ENCODE measurements around the gene TNNT1.
A peak's percentile ranks its signal among the peaks of the same experiment; 100 is the strongest.
"Not testable (repeated sequence)": the region's sequence is repeated elsewhere in the genome, so short reads cannot be mapped to it uniquely, and the experiment has no call there.

TNNT1 gene

DNA sequence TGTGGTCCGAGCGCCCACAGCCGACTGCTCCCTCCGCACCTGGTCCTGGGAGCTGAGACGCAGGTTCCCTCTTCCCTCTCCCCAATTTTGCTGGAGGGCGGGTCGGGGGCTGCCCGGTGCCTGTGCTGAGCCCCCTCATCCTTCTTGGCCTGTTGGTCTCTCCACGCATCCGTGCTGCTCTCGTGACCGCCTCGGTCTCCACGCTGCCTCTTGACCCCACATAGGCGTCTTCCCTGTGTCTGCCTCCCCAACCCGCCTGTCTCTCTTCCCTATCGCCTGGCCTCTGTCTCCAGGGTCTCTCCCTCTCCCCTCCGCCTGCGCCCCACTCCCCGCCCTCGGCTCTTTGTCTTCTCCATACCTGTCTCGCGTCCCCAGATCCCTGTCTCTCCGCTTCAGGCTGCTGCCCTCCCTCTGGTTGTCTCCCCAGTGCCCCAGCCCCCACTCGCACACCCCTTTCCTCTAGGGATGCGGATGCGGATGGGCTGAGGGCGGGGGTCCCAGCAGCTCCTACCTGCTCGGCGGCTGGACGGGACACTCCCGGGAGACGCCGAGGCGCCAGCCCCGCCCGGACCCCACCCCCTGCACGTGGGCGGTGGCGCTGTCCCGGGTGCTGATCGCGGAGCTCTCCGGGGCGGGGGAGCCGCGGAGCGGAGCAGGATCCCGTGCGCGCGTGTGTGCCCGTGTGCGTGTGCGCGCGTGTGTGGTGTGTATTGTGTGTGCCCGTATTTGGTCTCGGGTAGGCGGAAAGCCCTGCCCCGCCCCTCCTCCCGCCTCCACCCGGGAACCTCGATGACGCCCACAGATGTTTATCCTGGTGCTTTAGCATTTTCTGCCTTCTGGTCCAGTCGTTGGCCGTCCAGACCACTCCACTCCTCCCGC lies 30.8 kb upstream of the TNNT1 start, which contains the start of gene SYT5:
SYT5 (minus strand) TSS at position 684 of the 879 bp plus-strand sequence. CDS start 1,248 bp downstream, outside the sequence.
- H3K4me2 ChIP-seq: peak within 1 kb of the TSS; percentile 98
- no peaks in the 10 kb centered on the region for H3K36me3 ChIP-seq
- peaks cover 24% of the 10 kb centered on the region for H4K20me1 ChIP-seq
- H3K4me1 ChIP-seq: peaks cover 31% of the 10 kb centered on the region
- no peak within 1 kb of the TSS for H3K9ac ChIP-seq
- no peak for TF ChIP-seq Cebpa-rat (IDR thresholded peaks at IDR 0.05)
- peak within 1 kb of the TSS; percentile 64 for H3K4me3 ChIP-seq
- H3K9me3 ChIP-seq: peaks cover 5% of the 10 kb centered on the region; the same call in 1 of the 2 replicates
- H3K27me3 ChIP-seq: peaks cover 27% of the 10 kb centered on the region
- H3K27ac ChIP-seq: 0 out of 2 replicates have a peak within 1 kb of the TSS, but pooled peaks have one; percentile 69

DNA sequence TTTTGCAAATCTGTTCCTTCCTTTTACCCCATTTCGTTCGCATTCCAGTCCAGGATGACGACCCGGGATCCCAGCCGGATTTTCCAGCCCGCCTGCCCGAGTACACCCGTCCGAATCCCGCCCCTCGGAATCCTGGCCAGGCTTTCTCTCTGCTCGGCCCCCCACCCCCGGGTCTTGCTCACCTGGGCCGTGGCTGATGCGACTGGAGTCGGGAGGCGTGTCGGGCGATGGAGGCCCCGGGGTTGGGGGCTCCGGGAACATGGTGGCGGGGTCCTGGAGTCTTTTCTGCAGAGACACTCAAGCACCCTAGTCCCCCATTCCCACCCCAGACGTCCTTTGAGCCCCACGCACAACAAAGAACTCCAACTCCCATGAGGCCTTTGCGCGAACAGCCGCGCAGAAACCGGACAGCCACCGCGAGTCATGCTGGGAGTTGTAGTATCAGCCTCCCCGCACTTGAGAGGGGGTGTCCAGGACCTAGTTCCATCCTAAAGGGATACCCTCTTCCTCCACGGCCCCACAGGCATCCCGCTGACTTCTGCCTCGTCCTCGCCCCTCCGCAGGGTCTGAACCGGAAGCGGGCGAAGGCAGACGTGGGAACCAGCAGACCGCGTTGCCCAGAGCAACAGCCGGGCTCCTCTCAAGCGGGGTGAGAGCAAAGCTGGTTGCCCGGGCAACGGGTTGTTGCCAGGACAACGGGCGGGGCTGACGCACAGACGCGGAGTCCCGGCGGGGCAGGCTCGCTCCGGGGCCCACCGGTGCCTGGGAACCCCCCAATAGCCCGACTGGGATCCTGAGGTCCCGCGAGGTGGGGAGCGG lies 30.0 kb upstream of the TNNT1 start:
- Histone ChIP-seq H3K27me3 (peaks cover 30% of the 10 kb centered on the region), H4K20me1 (peaks cover 24% of the 10 kb centered on the region), H3K27ac (peak overlapping the region; percentile 69; the same call in 1 of the 2 replicates), H3K9me3 (peaks cover 5% of the 10 kb centered on the region; the same call in 1 of the 2 replicates), H3K4me2 (peak overlapping the region; percentile 98), H3K4me1 (peaks cover 38% of the 10 kb centered on the region), H3K4me3 (peak overlapping the region; percentile 64), H3K9ac (no peak overlapping the region; the same call in 1 of the 2 replicates), H3K36me3 (no peaks in the 10 kb centered on the region)
- no peak for TF ChIP-seq Cebpa-rat (IDR thresholded peaks at IDR 0.05)

DNA sequence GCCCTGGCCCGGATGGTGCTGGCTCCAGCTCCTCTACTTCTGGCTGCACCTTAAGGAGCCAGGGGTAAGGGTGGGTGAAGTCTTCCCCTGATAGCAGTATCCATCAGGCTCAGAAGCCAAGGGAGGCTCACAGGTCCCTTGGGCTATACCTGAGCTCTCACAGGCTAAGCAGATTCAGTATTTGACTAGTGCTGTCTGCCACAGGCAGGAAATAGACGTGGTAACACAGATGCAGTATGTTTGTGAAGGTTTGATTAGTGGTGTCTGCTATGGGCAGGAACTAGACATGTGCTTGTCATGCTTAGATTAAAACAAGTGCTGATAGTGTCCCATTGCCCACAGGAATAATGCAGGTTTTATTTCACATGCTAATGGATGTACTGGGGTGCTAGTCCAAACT lies 27.1 kb upstream of the TNNT1 start:
- H3K36me3 ChIP-seq: no peaks in the 10 kb centered on the region
- H3K9me3 ChIP-seq: peaks cover 5% of the 10 kb centered on the region; the same call in 1 of the 2 replicates
- H3K9ac ChIP-seq: no peak overlapping the region
- no peak overlapping the region for H3K4me3 ChIP-seq
- peaks cover 41% of the 10 kb centered on the region for H3K27me3 ChIP-seq
- TF ChIP-seq Cebpa-rat (IDR thresholded peaks at IDR 0.05): no peak
- peaks cover 51% of the 10 kb centered on the region for H3K4me1 ChIP-seq
- no peak overlapping the region for H3K27ac ChIP-seq
- H4K20me1 ChIP-seq: peaks cover 18% of the 10 kb centered on the region
- no peak overlapping the region; the same call in 1 of the 2 replicates for H3K4me2 ChIP-seq

DNA sequence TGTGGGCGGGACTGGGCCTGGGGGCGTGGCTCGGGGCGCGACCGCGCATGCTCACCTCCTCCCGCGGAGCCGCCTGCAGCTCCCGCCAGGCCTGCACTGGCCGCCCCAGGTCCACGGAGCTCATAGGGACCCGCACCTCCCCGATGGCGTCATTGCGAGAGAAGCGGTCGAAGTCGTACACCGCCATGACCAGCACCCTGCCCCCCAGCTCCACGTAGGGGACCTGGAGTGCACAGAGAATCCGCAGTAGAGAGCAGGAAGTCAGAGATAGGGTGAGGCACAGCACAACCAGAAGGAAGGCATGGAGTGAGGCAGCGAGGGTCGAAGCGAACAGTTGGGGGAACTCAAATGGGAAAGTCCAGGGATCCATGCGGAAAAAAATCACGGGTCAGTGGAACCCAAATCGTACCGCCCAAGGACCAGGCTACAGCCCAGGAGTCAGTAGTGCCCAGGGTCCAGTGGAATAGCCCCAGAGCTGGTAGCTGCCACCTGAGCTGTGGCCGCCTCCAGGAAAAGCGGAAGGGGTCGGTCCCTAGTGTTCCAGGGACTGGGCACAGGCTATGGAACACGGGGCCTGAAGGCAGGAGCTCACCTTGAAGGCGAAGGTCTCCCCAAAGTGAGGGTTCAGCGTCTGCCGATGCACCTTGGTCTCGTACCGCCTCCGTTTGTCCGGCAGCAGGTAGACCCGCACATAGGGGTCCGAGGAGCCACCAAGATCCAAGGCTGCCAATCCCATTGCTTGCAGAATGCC lies 26.3 kb upstream of the TNNT1 start:
- Histone ChIP-seq H3K4me3 (no peak overlapping the region), H3K27me3 (peaks cover 41% of the 10 kb centered on the region), H3K9ac (no peak overlapping the region), H3K4me2 (no peak overlapping the region), H3K27ac (no peak overlapping the region), H3K4me1 (peaks cover 51% of the 10 kb centered on the region), H3K9me3 (peaks cover 5% of the 10 kb centered on the region; the same call in 1 of the 2 replicates), H4K20me1 (peaks cover 14% of the 10 kb centered on the region), H3K36me3 (no peaks in the 10 kb centered on the region)
- no peak for TF ChIP-seq Cebpa-rat (IDR thresholded peaks at IDR 0.05)

DNA sequence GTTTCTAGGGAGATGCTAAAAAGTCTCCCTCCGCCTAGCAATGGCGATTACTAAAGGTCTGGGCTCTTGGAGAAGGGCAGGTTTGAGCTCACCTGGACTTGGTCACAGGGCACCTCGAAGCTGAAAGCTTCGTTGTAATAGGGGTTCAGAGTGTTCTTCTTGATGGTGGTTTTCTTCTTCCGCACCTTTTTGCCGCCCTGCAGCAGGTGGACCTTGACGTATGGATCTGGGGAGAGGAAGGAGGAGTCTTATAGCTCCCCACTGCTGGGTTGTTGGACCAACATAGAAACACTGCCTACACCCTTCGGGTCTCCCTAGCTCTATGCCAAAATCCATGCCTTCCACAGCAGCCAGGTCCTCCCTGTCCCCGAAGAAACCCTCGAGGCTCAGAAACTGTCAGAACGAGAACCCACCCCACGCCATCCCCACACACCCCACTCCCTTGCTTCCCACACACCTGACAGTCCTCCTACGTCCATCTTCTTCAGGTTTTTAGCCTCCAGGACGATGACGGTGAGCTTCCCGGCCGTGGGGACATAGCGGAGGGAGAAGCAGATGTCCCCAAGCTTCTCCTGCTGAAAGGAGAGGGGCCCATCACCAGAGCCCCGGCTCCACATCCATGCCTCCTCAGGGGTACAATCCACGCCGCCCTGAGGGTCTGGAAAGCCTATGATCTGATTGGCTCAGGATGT lies 25.6 kb upstream of the TNNT1 start:
- Histone ChIP-seq H3K9me3 (peaks cover 5% of the 10 kb centered on the region; the same call in 1 of the 2 replicates), H4K20me1 (peaks cover 8% of the 10 kb centered on the region), H3K4me3 (peak overlapping the region; percentile 73), H3K9ac (no peak overlapping the region), H3K36me3 (no peaks in the 10 kb centered on the region), H3K4me2 (peak overlapping the region; percentile 83), H3K27me3 (peaks cover 46% of the 10 kb centered on the region), H3K4me1 (peaks cover 47% of the 10 kb centered on the region), H3K27ac (no peak overlapping the region)
- no peak for TF ChIP-seq Cebpa-rat (IDR thresholded peaks at IDR 0.05)

DNA sequence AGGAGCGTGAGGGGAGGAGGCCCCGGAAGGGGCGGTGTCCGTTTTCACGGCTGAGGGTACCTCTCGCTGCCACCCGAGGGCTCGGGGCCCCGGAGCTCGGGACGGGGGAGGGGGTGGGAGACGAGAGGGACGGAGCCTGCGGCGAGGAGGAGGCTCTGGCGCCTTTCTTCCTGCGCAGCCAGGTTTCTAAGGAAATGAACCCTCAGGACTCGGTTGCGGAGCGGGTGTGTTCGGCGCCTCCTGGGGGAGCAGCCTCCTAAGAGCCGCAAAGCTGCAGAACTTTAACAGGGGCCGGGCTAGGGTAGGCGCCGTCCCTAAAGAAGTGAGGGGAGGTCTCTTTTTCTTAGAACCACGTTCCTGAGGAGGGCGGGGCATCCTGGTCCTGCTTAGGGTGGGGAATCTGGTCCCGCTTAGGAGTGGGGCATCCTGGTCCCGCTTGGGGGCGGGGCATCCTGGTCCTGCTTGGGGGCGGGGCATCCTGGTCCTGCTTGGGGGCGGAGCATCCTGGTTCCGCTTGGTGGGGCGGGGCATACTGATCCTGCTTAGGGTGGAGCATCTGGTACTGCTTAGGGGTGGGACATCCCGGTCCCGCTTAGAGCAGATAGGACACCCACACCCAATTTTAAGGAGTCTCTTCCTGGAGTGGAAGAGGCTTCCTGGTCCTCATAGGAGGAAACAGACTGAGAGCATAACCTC lies 24.9 kb upstream of the TNNT1 start:
- Histone ChIP-seq H4K20me1 (0 out of 2 replicates have a peak, but pooled peaks cover 5% of the 10 kb centered on the region), H3K4me2 (peak overlapping the region; percentile 83), H3K9ac (peak overlapping the region; percentile 64), H3K4me3 (peak overlapping the region; percentile 73), H3K27me3 (peaks cover 46% of the 10 kb centered on the region), H3K4me1 (peaks cover 41% of the 10 kb centered on the region), H3K27ac (peak overlapping the region; percentile 49; the same call in 1 of the 2 replicates), H3K9me3 (peaks cover 5% of the 10 kb centered on the region; the same call in 1 of the 2 replicates), H3K36me3 (no peaks in the 10 kb centered on the region)
- no peak for TF ChIP-seq Cebpa-rat (IDR thresholded peaks at IDR 0.05)

DNA sequence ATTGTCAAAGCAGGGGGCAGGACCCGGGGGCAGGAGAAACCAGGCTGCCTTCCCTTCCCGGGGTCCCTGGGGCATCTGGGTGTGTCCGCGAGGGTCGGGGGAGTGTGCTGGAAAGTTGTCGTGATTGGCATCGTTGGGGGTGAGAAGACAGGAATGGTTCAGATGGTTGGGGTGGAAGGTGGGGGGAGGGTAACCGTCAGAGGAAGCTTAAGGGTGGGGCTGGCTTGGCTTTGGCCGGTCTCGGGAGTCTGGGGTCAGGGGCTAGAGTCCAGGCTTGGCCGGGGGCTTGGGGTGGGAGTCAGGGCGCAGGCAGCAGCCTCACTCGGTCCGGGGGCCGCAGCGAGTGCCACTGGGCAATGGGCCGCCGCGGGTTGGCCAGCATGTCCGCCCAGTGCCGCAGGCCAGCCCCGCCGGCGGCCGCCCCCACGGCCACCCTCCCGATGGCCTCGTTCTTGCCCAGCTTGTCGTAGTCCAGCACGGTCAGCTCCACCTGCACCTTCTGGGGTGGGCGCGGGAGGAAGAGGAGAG lies 24.2 kb upstream of the TNNT1 start:
- TF ChIP-seq Cebpa-rat (IDR thresholded peaks at IDR 0.05): no peak
- H3K27ac ChIP-seq: peak overlapping the region; percentile 49; the same call in 1 of the 2 replicates
- H4K20me1 ChIP-seq: 0 out of 2 replicates have a peak, but pooled peaks cover 2% of the 10 kb centered on the region
- H3K4me3 ChIP-seq: peak overlapping the region; percentile 73
- peaks cover 46% of the 10 kb centered on the region for H3K27me3 ChIP-seq
- H3K9ac ChIP-seq: peak overlapping the region; percentile 64
- H3K4me1 ChIP-seq: peaks cover 35% of the 10 kb centered on the region
- peaks cover 5% of the 10 kb centered on the region; the same call in 1 of the 2 replicates for H3K9me3 ChIP-seq
- no peaks in the 10 kb centered on the region for H3K36me3 ChIP-seq
- H3K4me2 ChIP-seq: peak overlapping the region; percentile 83

DNA sequence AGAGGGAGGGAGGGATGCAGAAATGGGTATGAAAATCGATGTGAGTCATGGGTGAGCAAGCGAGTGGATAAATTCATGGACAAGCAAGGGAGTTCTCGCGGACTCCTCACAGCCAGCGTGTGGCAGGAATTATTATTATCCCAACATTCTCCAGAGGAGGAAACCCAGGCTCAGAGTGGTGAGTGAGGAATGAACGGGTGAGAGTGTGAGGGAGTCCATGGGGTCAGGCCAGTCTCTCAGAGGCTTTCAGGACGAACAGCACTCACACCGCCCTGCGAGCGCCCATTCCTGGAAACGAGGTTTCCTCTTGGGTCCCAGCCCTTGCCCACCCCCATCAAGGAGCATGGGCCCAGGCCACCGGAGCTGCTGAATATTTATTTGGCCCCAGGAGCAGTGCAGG lies 23.7 kb upstream of the TNNT1 start:
- Histone ChIP-seq H4K20me1 (no peaks in the 10 kb centered on the region), H3K4me3 (peak overlapping the region; percentile 73), H3K27me3 (peaks cover 46% of the 10 kb centered on the region), H3K4me2 (peak overlapping the region; percentile 83), H3K9me3 (peaks cover 5% of the 10 kb centered on the region; the same call in 1 of the 2 replicates), H3K4me1 (peaks cover 31% of the 10 kb centered on the region), H3K27ac (no peak overlapping the region), H3K9ac (no peak overlapping the region), H3K36me3 (no peaks in the 10 kb centered on the region)
- TF ChIP-seq Cebpa-rat (IDR thresholded peaks at IDR 0.05): no peak

DNA sequence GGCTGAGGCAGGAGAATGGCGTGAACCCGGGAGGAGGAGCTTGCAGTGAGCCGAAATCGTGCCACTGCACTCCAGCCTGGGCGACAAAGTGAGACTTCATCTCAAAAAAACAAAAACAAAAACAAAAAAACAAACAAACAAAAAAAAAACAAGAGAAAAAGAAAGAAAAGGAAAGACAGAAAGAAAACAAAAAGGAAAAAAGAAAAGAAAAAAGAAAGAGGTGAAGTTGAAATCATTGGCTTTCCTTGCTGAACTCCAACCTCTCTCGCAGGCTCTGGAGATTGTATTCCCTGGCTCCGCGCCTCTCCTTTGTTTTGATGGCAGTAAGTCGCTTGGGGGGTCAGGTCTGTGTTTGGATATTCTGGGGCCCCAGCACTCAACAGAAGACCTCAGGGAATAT lies 23.3 kb upstream of the TNNT1 start:
- not testable (repeated sequence) for H3K9me3 ChIP-seq, H3K27ac ChIP-seq

More for the DNA sequence above, 23.3 kb upstream of the TNNT1 start:
- H3K4me2 ChIP-seq, H4K20me1 ChIP-seq, H3K4me3 ChIP-seq, H3K36me3 ChIP-seq, H3K9ac ChIP-seq: not testable (repeated sequence)
- peaks cover 46% of the 10 kb centered on the region for H3K27me3 ChIP-seq
- peaks cover 31% of the 10 kb centered on the region for H3K4me1 ChIP-seq

All from BLaER1 (cell line).